Psoas muscle (tissue), 8 donors: ENCODE measurements around the gene CSRNP3. TPM values are rescaled to one million over a fixed set of nuclear protein-coding genes. Genes with fewer than 3 reads are reported as not detected.

Source experiments
- ATAC-seq, 4 donors: fragments of 200-7000 bp; cut with Tn5 transposase; one replicate each; pipeline ENCODE4 v1.9.1; 2020; ENCODE audit warnings: moderate library complexity in 3 of 4, mild to moderate bottlenecking in 2 of 4
- DNase-seq, 2 donors: peaks; one replicate each; pipeline ENCODE4 v3.0.0-alpha.2; 2020
- H3K27ac ChIP-seq: fragments of 200-600 bp; one replicate; pipeline ENCODE4 v1.8.0; 2022
- H3K27me3 ChIP-seq, 3 donors: fragments of 200-600 bp in 1 of 3; one replicate each; pipeline versions ENCODE4 v1.6.1 to v1.8.0; 2013 to 2022; ENCODE audit warnings: low read length in 2 of 3, mild to moderate bottlenecking in 2 of 3, moderate library complexity in 1 of 3; ENCODE audit not compliant: insufficient read depth in 3 of 3
- H3K36me3 ChIP-seq, 2 donors: fragments of 200-600 bp in 1 of 2; one replicate each; pipeline versions ENCODE4 v1.6.1 to v1.8.0; 2013 to 2022; ENCODE audit warnings: low read depth in 1 of 2, mild to moderate bottlenecking in 1 of 2, moderate library complexity in 1 of 2; ENCODE audit not compliant: insufficient read depth in 1 of 2
- H3K4me1 ChIP-seq: fragments of 200-600 bp; one replicate; pipeline ENCODE4 v1.8.0; 2022
- H3K4me3 ChIP-seq: fragments of 200-600 bp; one replicate; pipeline ENCODE4 v1.8.0; 2022; ENCODE audit warnings: mild to moderate bottlenecking
- H3K9me3 ChIP-seq: fragments of 200-600 bp; one replicate; pipeline ENCODE4 v1.8.0; 2022
- CTCF ChIP-seq: fragments of 200-600 bp; IDR thresholded peaks from one replicate; pipeline ENCODE4 v1.8.0; 2022; ENCODE audit warnings: antibody characterized with exemption
- WGBS, 3 donors: extraction: QIAGEN DNeasy Blood & Tissue Kit; methylation state at CpG; one replicate each; pipeline versions ENCODE4 v1.1.6 to v1.1.7; 2013; 5-methylcytosine and 5-hydroxymethylcytosine counted together
- intact Hi-C, 2 donors: fragments of 100-400 bp; cut with DNase I; formaldehyde crosslinking; loops; one replicate each; pipeline versions ENCODE4 v1.11.0 to v1.14.2; 2022
- polyA plus RNA-seq, 3 donors: library from polyadenylated mRNA; stranded (reverse); fragments of 200-250 nt; gene quantifications; one replicate each; pipeline ENCODE4 v1.2.3, GENCODE V29; 2013
- total RNA-seq, 4 donors: library from RNA; stranded (reverse); fragmentation: NEBNext Ultra II Directional in 2 of 4; extraction: Animal tissue kit (Norgen Biotek cat#: 25700) in 2 of 4; gene quantifications; one replicate each; pipeline versions ENCODE4 v1.2.1 to v1.2.4, GENCODE V29; 2021 to 2023
- donor health status: healthy with polysubstance abuse.
- donor health status: DM: no; HTN: no; CAD: no; lungs with moderate emphysema.
- donor health status: Bipolar disorder and iron deficiency.
- donor health status: healthy.
- donor health status: DM: yes; HTN: yes; CAD: no.
- donor health status: DM: no; HTN: no; CAD: no.
- donor health status: DM: no; HTN: no; CAD: no.
- donor health status: DM: yes; HTN: yes; CAD: no.

The CSRNP3 gene
- total and polyA plus RNA-seq, 7 donors = 0.04 to 1.6 (median 0.13) TPM; not detected in 1

DNA sequence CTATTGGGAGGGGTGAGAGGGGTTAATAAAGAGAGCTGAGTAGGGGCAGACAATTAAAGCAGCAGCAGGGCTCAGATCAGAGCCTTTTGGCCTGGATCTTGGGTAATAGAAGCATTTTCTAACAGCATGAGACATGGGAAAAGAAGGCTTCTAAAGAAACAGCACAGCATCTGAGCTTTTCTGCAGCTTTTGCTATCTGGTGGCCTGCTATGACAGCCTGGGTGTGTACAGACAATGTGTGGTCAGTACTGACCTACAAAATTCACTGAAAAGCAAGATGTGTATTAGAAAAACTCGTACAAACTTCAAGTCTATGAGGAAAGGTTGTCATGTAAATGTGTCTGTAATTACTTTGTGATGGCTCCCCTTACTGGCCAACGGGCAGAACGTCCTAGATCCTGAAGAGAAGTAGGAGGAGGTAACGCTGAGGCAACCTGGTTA lies 229.0 kb downstream of the CSRNP3 start:
- H3K4me3 ChIP-seq = no peak overlapping the region
- H3K27me3 ChIP-seq = no peaks in the 10 kb centered on the region
- ATAC-seq (no peak), DNase-seq (no peak)
- H3K9me3 ChIP-seq = no peaks in the 10 kb centered on the region
- intact Hi-C loops = loop anchor here in 1 of 2 donors (5.0 kb wide), 1 partner anchor 296 kb away; no protein-coding TSS in a partner anchor
- 17 to 26% (median 24%) methylated on average over 4 of the region's 4 CpGs for WGBS, 3 donors
- no peaks in the 10 kb centered on the region for H3K36me3 ChIP-seq
- H3K27ac ChIP-seq = no peak overlapping the region
- peak; percentile 20 for TF ChIP-seq CTCF
- H3K4me1 ChIP-seq = no peaks in the 10 kb centered on the region

DNA sequence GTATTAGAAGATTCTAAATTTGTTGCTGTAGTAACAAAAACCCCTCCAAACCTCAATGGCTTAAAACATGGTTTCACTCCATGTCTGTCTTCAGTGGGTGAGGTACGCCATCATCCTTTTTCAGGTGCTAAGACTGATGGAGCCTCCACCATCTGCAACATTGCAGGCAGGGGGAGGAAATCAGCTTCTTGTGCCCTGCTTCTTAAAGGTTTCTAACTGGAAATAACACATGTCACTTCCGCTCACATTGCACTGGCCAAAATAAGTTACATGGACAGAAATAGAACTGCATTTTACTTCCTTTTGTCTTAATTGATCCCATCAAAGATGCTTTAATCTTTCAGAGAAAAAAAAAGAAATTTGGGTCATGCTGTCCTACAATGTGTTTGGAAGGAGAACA lies 230.4 kb downstream of the CSRNP3 start:
- TF ChIP-seq CTCF = no peak
- intact Hi-C loops = loop anchor here in 1 of 2 donors (5.0 kb wide), 1 partner anchor 298 kb away; no protein-coding TSS in a partner anchor
- Histone ChIP-seq H3K27ac (no peak overlapping the region), H3K4me1 (no peaks in the 10 kb centered on the region), H3K4me3 (no peak overlapping the region), H3K9me3 (no peaks in the 10 kb centered on the region), H3K27me3 (no peaks in the 10 kb centered on the region), H3K36me3 (no peaks in the 10 kb centered on the region)
- DNase-seq (no peak), ATAC-seq (no peak)
- 72 to 79% (median 73%) methylated on average over 2 of the region's 2 CpGs for WGBS, 3 donors

DNA sequence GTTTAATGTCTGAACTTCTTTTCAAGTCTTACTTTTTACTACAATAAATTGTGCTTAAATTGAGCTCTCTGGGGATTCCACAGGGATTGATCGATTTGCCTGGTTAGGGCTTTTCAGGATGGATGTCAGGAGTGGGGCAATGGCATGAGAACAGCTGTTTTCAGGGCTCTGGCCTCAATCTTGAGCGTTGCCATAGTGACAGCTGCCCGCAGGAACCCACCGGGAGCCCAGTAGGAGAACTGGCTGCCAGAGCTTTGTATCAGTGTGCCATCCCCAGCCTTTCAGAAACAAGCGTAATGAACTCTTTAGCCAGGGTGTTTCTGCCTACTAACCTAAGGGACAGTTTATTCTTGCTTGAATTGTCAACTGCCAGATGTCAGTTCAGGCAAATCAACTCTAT lies 231.0 kb downstream of the CSRNP3 start:
- H3K36me3 ChIP-seq = no peaks in the 10 kb centered on the region
- DNase-seq (no peak), ATAC-seq (no peak)
- H3K9me3 ChIP-seq = no peaks in the 10 kb centered on the region
- WGBS, 3 donors = 25 to 48% (median 33%) methylated on average over 5 of the region's 5 CpGs
- H3K4me1 ChIP-seq = no peaks in the 10 kb centered on the region
- H3K27ac ChIP-seq = no peak overlapping the region
- H3K4me3 ChIP-seq = no peak overlapping the region
- intact Hi-C loops = no loop called here
- H3K27me3 ChIP-seq = no peaks in the 10 kb centered on the region
- TF ChIP-seq CTCF = no peak

DNA sequence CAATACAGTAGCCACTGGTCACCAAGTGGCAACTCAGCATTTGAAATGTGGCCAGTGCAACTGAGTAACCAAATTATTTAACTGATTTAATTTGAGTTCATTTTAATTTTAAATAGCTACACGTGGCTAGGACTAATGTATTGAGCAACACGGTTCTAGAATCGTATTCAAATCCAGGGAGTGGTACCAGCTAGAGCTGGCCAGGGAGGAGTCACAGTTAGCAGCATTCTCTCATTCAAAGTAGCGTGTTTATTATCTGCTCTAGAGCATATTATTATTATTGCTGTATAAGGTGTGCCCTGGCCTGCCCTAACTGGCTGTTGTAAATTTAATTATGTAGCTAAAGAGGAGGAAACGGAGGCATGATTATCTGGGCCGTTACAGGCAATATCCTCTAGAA lies 231.6 kb downstream of the CSRNP3 start:
- no peak overlapping the region for H3K4me3 ChIP-seq
- ATAC-seq (no peak), DNase-seq (no peak)
- 51 to 64% (median 60%) methylated on average over 6 of the region's 6 CpGs for WGBS, 3 donors
- H3K36me3 ChIP-seq = no peaks in the 10 kb centered on the region
- H3K27ac ChIP-seq = no peak overlapping the region
- intact Hi-C loops = no loop called here
- no peaks in the 10 kb centered on the region for H3K27me3 ChIP-seq
- no peaks in the 10 kb centered on the region for H3K4me1 ChIP-seq
- TF ChIP-seq CTCF = no peak
- no peaks in the 10 kb centered on the region for H3K9me3 ChIP-seq

- intact Hi-C loops = no loop called here
- DNase-seq (no peak), ATAC-seq (no peak)
- no peaks in the 10 kb centered on the region for H3K27me3 ChIP-seq
- WGBS, 3 donors = 84 to 85% (median 85%) methylated on average over 3 of the region's 3 CpGs
- no peaks in the 10 kb centered on the region for H3K4me1 ChIP-seq
- no peak overlapping the region for H3K4me3 ChIP-seq
- H3K27ac ChIP-seq = no peak overlapping the region
- H3K9me3 ChIP-seq = no peaks in the 10 kb centered on the region
- no peaks in the 10 kb centered on the region for H3K36me3 ChIP-seq
- TF ChIP-seq CTCF = no peak
Observed at GRCh38 chr2:165706960-165707487, 237.5 kb downstream of the CSRNP3 start.
